Vagina (tissue), 2 donors: Measurements from ENCODE around the gene RASA4. TPM values are rescaled to one million over a fixed set of nuclear protein-coding genes. Genes with fewer than 3 reads are reported as not detected.
"Not testable (repeated sequence)": the region's sequence is repeated elsewhere in the genome, so short reads cannot be mapped to it uniquely, and the experiment has no call there.

Source experiments
- DNase-seq, 2 donors: peaks; one replicate each; pipeline ENCODE4 v3.0.0-alpha.2; 2017; ENCODE audit errors: extremely low spot score in 2 of 2
- H3K27ac ChIP-seq: fragments of 200-600 bp; sonication (generic); one replicate; pipeline ENCODE4 v1.5.1; 2019
- H3K27me3 ChIP-seq: fragments of 200-600 bp; sonication (generic); one replicate; pipeline ENCODE4 v1.5.1; 2019
- H3K36me3 ChIP-seq, 2 donors: fragments of 200-600 bp; sonication (generic); one replicate each; pipeline ENCODE4 v1.5.1; 2017 to 2019
- H3K4me1 ChIP-seq: fragments of 200-600 bp; sonication (generic); one replicate; pipeline ENCODE4 v1.5.1; 2019
- H3K4me3 ChIP-seq, 2 donors: fragments of 200-600 bp; sonication (generic); 1 replicate in 1 of 2; 2 replicates in 1 of 2; pipeline ENCODE4 v1.5.1; 2016 to 2019
- H3K9me3 ChIP-seq: fragments of 200-600 bp; sonication (generic); one replicate; pipeline ENCODE4 v1.5.1; 2019
- intact Hi-C: fragments of 100-400 bp; cut with DNase I; formaldehyde crosslinking; loops from one replicate; pipeline ENCODE4 v1.15.1; 2023
- total RNA-seq: library from RNA; depleted of rRNA; stranded (reverse); fragments of >200 nt; gene quantifications from one replicate; pipeline ENCODE4 v1.2.3, GENCODE V29; 2016

RASA4 gene
- total RNA-seq, 1 donor from 2014 or later = 85.7 TPM

GRCh38 chr7:102614873-102615272 is 1.7 kb downstream of the RASA4 start:
- H3K36me3 ChIP-seq, H3K27ac ChIP-seq, H3K4me1 ChIP-seq, intact Hi-C loops, H3K9me3 ChIP-seq, H3K4me3 ChIP-seq, DNase-seq, H3K27me3 ChIP-seq: not testable (repeated sequence)

GRCh38 chr7:102614346-102614697 is 2.2 kb downstream of the RASA4 start:
- DNase-seq, H3K27ac ChIP-seq, intact Hi-C loops, H3K4me1 ChIP-seq, H3K36me3 ChIP-seq, H3K9me3 ChIP-seq, H3K4me3 ChIP-seq, H3K27me3 ChIP-seq: not testable (repeated sequence)

- H3K9me3 ChIP-seq, H3K4me3 ChIP-seq, intact Hi-C loops, DNase-seq, H3K36me3 ChIP-seq, H3K27me3 ChIP-seq, H3K4me1 ChIP-seq: not testable (repeated sequence)
- H3K27ac ChIP-seq = peak overlapping the region; percentile 33
These were observed 2.8 kb downstream of the RASA4 start for GRCh38 chr7:102613575-102614345.

DNA sequence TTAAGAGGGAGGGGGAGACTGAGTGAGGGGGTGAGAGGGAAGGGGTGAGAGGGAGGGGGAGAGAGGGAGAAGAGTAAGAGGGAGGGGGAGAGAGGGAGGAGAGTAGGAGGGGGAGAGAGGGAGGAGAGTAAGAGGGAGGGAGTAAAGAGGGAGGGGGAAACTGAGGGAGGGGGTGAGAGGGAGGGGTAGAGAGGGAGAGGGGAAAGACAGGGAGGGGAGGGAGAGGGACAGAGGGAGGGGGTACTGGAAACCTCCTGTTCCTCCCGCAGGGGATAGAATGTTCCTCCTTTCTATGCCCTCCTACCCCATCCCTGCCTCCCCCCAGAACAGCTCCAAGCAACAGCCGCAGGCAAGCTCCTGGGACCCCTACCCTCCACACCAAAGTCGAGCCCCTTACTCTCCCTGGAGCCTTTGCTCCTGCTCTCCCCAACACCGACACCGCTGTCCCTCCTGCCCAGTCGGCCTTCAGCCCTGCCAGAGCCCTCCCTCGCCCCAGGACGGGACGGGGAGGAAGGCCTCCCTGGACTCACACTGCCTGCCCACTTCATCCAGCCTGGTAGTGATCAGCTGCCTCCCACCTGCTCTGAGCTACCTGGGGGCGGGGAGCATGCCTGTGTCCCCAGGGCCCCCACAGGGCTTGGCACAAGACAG is 4.8 kb downstream of the RASA4 start:
- H3K27me3 ChIP-seq, H3K4me1 ChIP-seq, H3K36me3 ChIP-seq, intact Hi-C loops, H3K9me3 ChIP-seq, H3K4me3 ChIP-seq: not testable (repeated sequence)
- peak; percentile 64 to 74 for DNase-seq
- peak overlapping the region; percentile 73 for H3K27ac ChIP-seq

GRCh38 chr7:102611013-102611674 is 5.4 kb downstream of the RASA4 start:
- H3K27ac ChIP-seq, H3K36me3 ChIP-seq, H3K4me3 ChIP-seq, DNase-seq, H3K9me3 ChIP-seq, H3K27me3 ChIP-seq, H3K4me1 ChIP-seq, intact Hi-C loops: not testable (repeated sequence)

GRCh38 chr7:102610441-102610840 is 6.1 kb downstream of the RASA4 start:
- H3K4me1 ChIP-seq, H3K4me3 ChIP-seq, H3K9me3 ChIP-seq, H3K36me3 ChIP-seq, H3K27me3 ChIP-seq, DNase-seq, H3K27ac ChIP-seq, intact Hi-C loops: not testable (repeated sequence)

DNA sequence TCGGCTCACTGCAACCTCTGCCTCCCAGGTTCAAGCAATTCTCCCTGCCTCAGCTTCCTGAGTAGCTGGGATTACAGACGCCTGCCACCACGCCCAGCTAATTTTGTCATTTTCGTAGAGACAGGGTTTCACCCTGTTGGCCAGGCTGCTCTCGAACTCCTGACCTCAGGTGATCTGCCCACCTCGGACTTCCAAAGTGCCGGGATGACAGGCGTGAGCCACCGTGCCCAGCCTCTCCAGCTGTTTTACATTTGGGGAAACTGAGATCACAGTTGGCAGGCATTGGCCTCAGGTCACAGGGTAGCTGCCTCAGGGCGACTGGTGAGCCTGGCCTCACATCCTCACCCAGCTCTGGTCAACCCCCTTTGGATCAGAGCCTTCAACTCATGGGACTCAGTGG is 6.8 kb downstream of the RASA4 start:
- DNase-seq = not testable (repeated sequence)

DNA sequence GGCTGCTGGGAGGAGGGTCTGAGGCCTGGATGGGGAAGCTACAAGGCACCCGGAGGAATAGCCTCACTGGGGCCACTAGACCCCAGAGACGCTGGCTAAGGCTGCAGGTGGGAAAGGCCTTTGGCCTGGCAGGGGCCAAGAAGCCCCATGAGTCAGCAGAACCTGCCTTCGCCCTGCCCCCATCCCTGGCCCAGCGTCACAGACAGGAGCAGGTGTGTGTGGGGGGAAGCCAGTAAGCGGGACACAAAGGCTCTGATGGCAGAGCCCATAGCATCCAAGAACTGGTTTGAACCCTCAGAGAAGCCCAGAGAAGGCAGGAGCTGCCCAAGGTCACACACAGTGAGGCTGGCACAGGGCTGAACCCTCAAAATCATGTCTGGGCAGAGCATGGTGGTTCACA is 9.7 kb downstream of the RASA4 start:
- intact Hi-C loops, H3K4me1 ChIP-seq, H3K9me3 ChIP-seq, H3K4me3 ChIP-seq, H3K36me3 ChIP-seq, H3K27me3 ChIP-seq, DNase-seq, H3K27ac ChIP-seq: not testable (repeated sequence)

More for the DNA sequence above, 6.8 kb downstream of the RASA4 start:
- H3K36me3 ChIP-seq, H3K4me3 ChIP-seq, H3K9me3 ChIP-seq, H3K27me3 ChIP-seq, intact Hi-C loops, H3K27ac ChIP-seq, H3K4me1 ChIP-seq: not testable (repeated sequence)

- H3K27me3 ChIP-seq, H3K9me3 ChIP-seq, H3K27ac ChIP-seq, H3K36me3 ChIP-seq, DNase-seq, H3K4me1 ChIP-seq, intact Hi-C loops, H3K4me3 ChIP-seq: not testable (repeated sequence)
These were observed 12.0 kb downstream of the RASA4 start for GRCh38 chr7:102604431-102605145.

DNA sequence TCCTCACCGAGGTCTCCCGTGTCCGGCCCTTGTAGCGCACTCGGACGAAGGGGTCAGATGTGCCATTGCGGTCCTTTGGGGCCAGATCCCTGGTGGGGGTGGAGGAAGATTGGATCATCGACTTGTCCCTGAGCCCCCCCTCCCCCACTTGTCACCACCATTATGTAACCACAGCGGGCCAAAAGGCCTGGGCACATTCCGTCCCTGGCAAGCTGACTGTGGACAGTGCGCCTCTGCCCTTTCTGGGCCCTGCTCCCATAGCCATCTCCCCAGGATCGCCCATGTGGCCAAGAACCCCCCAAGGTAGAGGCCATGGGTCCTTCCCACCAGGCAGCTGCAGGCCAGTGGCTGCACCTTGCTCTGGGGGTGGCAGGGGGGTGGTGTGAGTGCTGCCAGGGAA is 14.2 kb downstream of the RASA4 start:
- H3K27ac ChIP-seq, H3K4me3 ChIP-seq, H3K9me3 ChIP-seq, H3K36me3 ChIP-seq, H3K27me3 ChIP-seq, H3K4me1 ChIP-seq, intact Hi-C loops, DNase-seq: not testable (repeated sequence)

DNA sequence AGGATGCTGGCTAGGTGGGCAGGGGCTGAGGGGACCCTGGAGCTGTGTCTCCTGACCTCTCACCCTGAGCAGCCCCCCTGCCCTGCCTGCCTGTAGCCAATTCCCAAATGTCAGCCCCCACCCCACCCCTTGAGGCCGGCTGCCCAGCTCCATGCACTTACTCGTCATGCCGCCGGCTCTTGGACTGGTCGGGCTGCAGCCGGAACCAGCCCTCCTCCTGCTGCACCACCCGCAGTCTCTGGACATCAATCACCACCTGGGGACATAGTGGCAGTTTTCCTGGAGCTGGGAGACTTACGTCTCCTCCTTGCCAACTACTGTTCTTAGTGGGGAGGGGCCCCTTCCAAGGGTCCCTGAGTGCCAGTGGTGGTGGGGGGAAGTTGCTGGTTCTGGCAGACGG is 16.9 kb downstream of the RASA4 start:
- intact Hi-C loops, DNase-seq, H3K27ac ChIP-seq, H3K9me3 ChIP-seq, H3K27me3 ChIP-seq, H3K4me3 ChIP-seq, H3K4me1 ChIP-seq, H3K36me3 ChIP-seq: not testable (repeated sequence)

DNA sequence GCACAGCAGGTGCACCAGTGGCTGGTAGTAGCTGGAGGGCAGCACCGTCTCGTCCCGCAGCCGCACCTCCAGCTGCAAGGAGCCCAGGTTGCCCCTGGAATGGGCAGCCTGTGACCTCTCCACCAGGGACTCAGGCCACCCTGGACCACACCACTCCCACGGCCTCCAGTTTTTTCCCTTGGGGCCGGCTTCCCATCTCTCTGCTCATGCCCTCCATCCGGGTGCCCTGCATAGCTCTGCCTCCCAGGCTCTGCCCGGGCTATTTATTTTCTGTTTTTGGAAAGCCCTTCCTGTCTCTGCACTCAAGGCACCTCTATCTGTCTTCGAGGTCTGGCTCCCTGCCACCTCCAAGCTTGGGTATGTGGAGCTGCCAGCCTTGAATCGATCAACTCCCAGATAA is 20.5 kb downstream of the RASA4 start:
- H3K9me3 ChIP-seq, H3K36me3 ChIP-seq, DNase-seq, H3K4me3 ChIP-seq, H3K27ac ChIP-seq, intact Hi-C loops, H3K4me1 ChIP-seq, H3K27me3 ChIP-seq: not testable (repeated sequence)

- DNase-seq, H3K27me3 ChIP-seq, H3K4me3 ChIP-seq, H3K4me1 ChIP-seq, H3K36me3 ChIP-seq, H3K9me3 ChIP-seq, intact Hi-C loops, H3K27ac ChIP-seq: not testable (repeated sequence)
These were observed 22.8 kb downstream of the RASA4 start for GRCh38 chr7:102593637-102594334.
